SK-N-SH (cell line): Measurements from ENCODE around the gene TGM2. TPM values are rescaled to one million over a fixed set of nuclear protein-coding genes. Genes with fewer than 3 reads are reported as not detected.

Experiments used
- CTCF ChIA-PET: fragments of 300-600, 350-600 bp; formaldehyde crosslinking; extraction: SDS; loops from one replicate; lab custom pipeline; 2021; lab: Yijun Ruan, JAX
- POLR2A ChIA-PET: fragments of 350-600 bp; sonication (Branson Sonifier 250); formaldehyde crosslinking; extraction: SDS; loops from one replicate; lab custom pipeline; 2020; ENCODE audit warnings: antibody characterized with exemption, inconsistent platforms; lab: Yijun Ruan, JAX
- DNase-seq: peaks from one replicate; pipeline ENCODE4 v3.0.0; 2012
- H2AFZ ChIP-seq: fragments of 200-600 bp; sonication (generic); 2 replicates; pipeline ENCODE4 v1.8.1; 2016; ENCODE audit warnings: antibody characterized with exemption, mild to moderate bottlenecking, low read depth
- H3F3A ChIP-seq: fragments of 200-600 bp; sonication (generic); replicated peaks from 2 replicates; pipeline ENCODE3; 2016; ENCODE audit warnings: antibody characterized with exemption, mild to moderate bottlenecking; ENCODE audit not compliant: insufficient read depth
- H3K27ac ChIP-seq, 2 experiments: fragments of 200-500 bp in 1 of 2; fragments of 200-600 bp in 1 of 2; sonication (Bioruptor generic) in 1 of 2; sonication (generic), shearing (Covaris generic) in 1 of 2; 2 replicates each; pipeline versions ENCODE4 v1.5.1 to v1.6.1; 2014 to 2016; ENCODE audit warnings: low read depth in 2 of 2, inconsistent platforms in 1 of 2, low read length in 1 of 2, mild to moderate bottlenecking in 1 of 2, mixed read lengths in 1 of 2
- H3K27me3 ChIP-seq: fragments of 200-600 bp; sonication (generic), shearing (Covaris generic); 2 replicates; pipeline ENCODE4 v1.6.1; 2016; ENCODE audit warnings: mixed run types; ENCODE audit not compliant: insufficient read depth
- H3K36me3 ChIP-seq, 2 experiments: fragments of 200-500 bp in 1 of 2; fragments of 200-600 bp in 1 of 2; sonication (Bioruptor generic) in 1 of 2; sonication (generic) in 1 of 2; replicated peaks in 1 of 2; 2 replicates each; pipeline versions ENCODE3 to v1.5.1; 2014 to 2016; ENCODE audit warnings: low read length in 1 of 2, mild to moderate bottlenecking in 1 of 2; ENCODE audit not compliant: insufficient read depth in 2 of 2, control insufficient read depth in 1 of 2
- H3K4me1 ChIP-seq, 2 experiments: fragments of 200-500 bp in 1 of 2; fragments of 200-600 bp in 1 of 2; sonication (Bioruptor generic) in 1 of 2; sonication (generic), shearing (Covaris generic) in 1 of 2; 2 replicates each; pipeline versions ENCODE4 v1.5.1 to v1.6.1; 2014 to 2016; ENCODE audit warnings: low read depth in 1 of 2, low read length in 1 of 2, mixed run types in 1 of 2; ENCODE audit not compliant: insufficient read depth in 2 of 2, control insufficient read depth in 1 of 2
- H3K4me2 ChIP-seq: fragments of 200-600 bp; sonication (generic), shearing (Covaris generic); 2 replicates; pipeline ENCODE4 v1.6.1; 2017; ENCODE audit warnings: mixed run types
- H3K4me3 ChIP-seq, 2 experiments: fragments of 200-500 bp in 1 of 2; fragments of 200-600 bp in 1 of 2; sonication (Bioruptor generic) in 1 of 2; sonication (generic), shearing (Covaris generic) in 1 of 2; 2 replicates each; pipeline versions ENCODE4 v1.5.1 to v1.8.1; 2014 to 2016; ENCODE audit warnings: low read depth in 2 of 2, inconsistent platforms in 1 of 2, low read length in 1 of 2, mild to moderate bottlenecking in 1 of 2, mixed read lengths in 1 of 2, moderate library complexity in 1 of 2
- H3K79me2 ChIP-seq: fragments of 200-600 bp; sonication (generic); 2 replicates; pipeline ENCODE4 v1.8.1; 2017; ENCODE audit warnings: mild to moderate bottlenecking; ENCODE audit not compliant: insufficient read depth
- H3K9ac ChIP-seq: fragments of 200-600 bp; sonication (generic); 2 replicates; pipeline ENCODE4 v1.6.1; 2017; ENCODE audit warnings: mixed run types
- H3K9me2 ChIP-seq: fragments of 200-600 bp; sonication (generic); 2 replicates; pipeline ENCODE4 v1.6.1; 2017; ENCODE audit warnings: mixed run types
- H3K9me3 ChIP-seq: fragments of 200-600 bp; sonication (generic); 2 replicates; pipeline ENCODE4 v1.6.1; 2017; ENCODE audit warnings: mixed run types, mild to moderate bottlenecking, moderate library complexity
- H4K20me1 ChIP-seq: fragments of 200-600 bp; sonication (generic); 2 replicates; pipeline ENCODE4 v1.6.1; 2017; ENCODE audit warnings: mild to moderate bottlenecking, mixed run types; ENCODE audit not compliant: insufficient read depth
- EP300 ChIP-seq, 2 experiments: IDR thresholded peaks; 2 replicates each; pipeline versions ENCODE4 v1.4.0 to v1.6.1; 2012; ENCODE audit warnings: borderline replicate concordance in 1 of 2, low read depth in 1 of 2, low read length in 1 of 2
- FOXJ3 ChIP-seq: sonication (generic); formaldehyde crosslinking; IDR thresholded peaks from 2 replicates; pipeline ENCODE4 v1.5.1; 2020; ENCODE audit warnings: mild to moderate bottlenecking, missing genetic modification reagents
- FOXM1 ChIP-seq: IDR thresholded peaks from 2 replicates; pipeline ENCODE4 v1.4.0; 2012; ENCODE audit warnings: low read depth, mild to moderate bottlenecking
- GATA2 ChIP-seq: sonication (generic); formaldehyde crosslinking; IDR thresholded peaks from 2 replicates; pipeline ENCODE4 v1.5.0; 2020; ENCODE audit warnings: mild to moderate bottlenecking, missing genetic modification reagents
- JUND ChIP-seq: IDR thresholded peaks from 2 replicates; pipeline ENCODE4 v1.4.0; 2012
- MEF2A ChIP-seq: IDR thresholded peaks from 2 replicates; pipeline ENCODE4 v1.4.0; 2012; ENCODE audit warnings: low read depth, borderline replicate concordance
- MXI1 ChIP-seq: IDR thresholded peaks from 2 replicates; pipeline ENCODE4 v1.6.1; 2012; ENCODE audit warnings: mild to moderate bottlenecking, low read depth, low read length, improper control_type of control experiment
- NFIC ChIP-seq: IDR thresholded peaks from 2 replicates; pipeline ENCODE4 v1.4.0; 2012; ENCODE audit warnings: borderline replicate concordance
- NRF1 ChIP-seq: IDR thresholded peaks from 2 replicates; pipeline ENCODE4 v1.6.1; 2012; ENCODE audit warnings: low read depth, mild to moderate bottlenecking, low read length
- PBX3 ChIP-seq: IDR thresholded peaks from 2 replicates; pipeline ENCODE4; 2012
- POLR2AphosphoS5 ChIP-seq: IDR thresholded peaks from 2 replicates; pipeline ENCODE4 v1.6.1; 2012; ENCODE audit warnings: low read depth, low read length
- RCOR1 ChIP-seq: fragments of 150-350 bp; IDR thresholded peaks from 2 replicates; pipeline ENCODE4 v1.6.1; 2017; ENCODE audit warnings: antibody characterized with exemption, low read length
- REST ChIP-seq: IDR thresholded peaks from 2 replicates; pipeline ENCODE4 v1.6.1; 2012; ENCODE audit warnings: mild to moderate bottlenecking, low read depth, low read length, moderate library complexity
- RFX5 ChIP-seq: IDR thresholded peaks from 2 replicates; pipeline ENCODE4 v1.6.1; 2012; ENCODE audit warnings: mild to moderate bottlenecking, improper control_type of control experiment, low read length
- SMC3 ChIP-seq: IDR thresholded peaks from 2 replicates; pipeline ENCODE4 v1.6.1; 2012; ENCODE audit warnings: low read depth, low read length, improper control_type of control experiment
- USF1 ChIP-seq: IDR thresholded peaks from 2 replicates; pipeline ENCODE4 v1.4.0; 2012; ENCODE audit warnings: low read depth, borderline replicate concordance
- USF2 ChIP-seq: fragments of 150-350 bp; IDR thresholded peaks from 2 replicates; pipeline ENCODE4 v1.6.1; 2017; ENCODE audit warnings: antibody characterized with exemption, low read length, low read depth, borderline replicate concordance
- YY1 ChIP-seq: IDR thresholded peaks from 2 replicates; pipeline ENCODE4 v1.4.0; 2012; ENCODE audit warnings: low read depth, mild to moderate bottlenecking
- WGBS: methylation state at CpG from one replicate; pipeline ENCODE4 v1.1.6; 2017; ENCODE audit warnings: low lambda C conversion rate; 5-methylcytosine and 5-hydroxymethylcytosine counted together
- polyA plus RNA-seq, 3 experiments: library from polyadenylated mRNA; depleted of rRNA; stranded (reverse); fragments of >200 nt; gene quantifications; 2 replicates each; pipeline ENCODE4 v1.2.3, GENCODE V29; 2012

Gene TGM2
- polyA plus RNA-seq, 1 of the 3 experiments (the other 2 are of a cell fraction): 676 TPM

GRCh38 chr20:38094373-38094891, 70.6 kb downstream of the TGM2 start (continued):
- no peak for TF ChIP-seq RFX5
- no peak for TF ChIP-seq YY1
- TF ChIP-seq FOXM1: no peak
- TF ChIP-seq RCOR1: no peak
- TF ChIP-seq SMC3: no peak
- no peak for TF ChIP-seq NFIC
- no peak for TF ChIP-seq USF1
- no peak for TF ChIP-seq FOXJ3
- TF ChIP-seq EP300 (IDR thresholded peaks at IDR 0.05; ENCODE audit: borderline replicate concordance in 1 of 2, low read depth in 1 of 2, low read length in 1 of 2): peak in 1 of 2 experiments; percentile 27; a peak in 1 of 4 replicates

GRCh38 chr20:38093641-38094077, 71.4 kb downstream of the TGM2 start:
- Histone ChIP-seq H3K9me3 (no peaks in the 10 kb centered on the region), H3K4me2 (no peak overlapping the region), H4K20me1 (no peaks in the 10 kb centered on the region), H3K79me2 (no peaks in the 10 kb centered on the region), H3K27ac (peak overlapping the region; percentile 69 to 75), H2AFZ (no peak overlapping the region), H3K4me3 (no peak overlapping the region), H3K4me1 (peaks cover 16 to 38% of the 10 kb centered on the region in 2 experiments), H3K9me2 (no peaks in the 10 kb centered on the region), H3K36me3 (peaks cover 21 to 35% of the 10 kb centered on the region in 2 experiments), H3K27me3 (no peaks in the 10 kb centered on the region), H3K9ac (no peak overlapping the region), H3F3A (peaks cover 13% of the 10 kb centered on the region)
- POLR2A ChIA-PET: no interaction called here
- CTCF ChIA-PET: interaction anchor here (1.0 to 12.9 kb wide), 5 partner anchors 12 to 127 kb away, joined by 3 to 118 read pairs (median 5); no protein-coding TSS in a partner anchor
- TF ChIP-seq PBX3 (no peak), MEF2A (no peak), EP300 (IDR thresholded peaks at IDR 0.05; ENCODE audit: borderline replicate concordance in 1 of 2, low read depth in 1 of 2, low read length in 1 of 2) (no peak), RCOR1 (no peak), REST (no peak), USF2 (no peak), USF1 (no peak), GATA2 (CRISPR knock-in tag) (no peak), JUND (no peak), MXI1 (no peak), NRF1 (no peak), POLR2AphosphoS5 (no peak)
- DNase-seq: no peak
- 96% methylated on average over 8 of the region's 8 CpGs for WGBS
